Kasumi-1 (cell line): Measurements from ENCODE around the gene ARHGEF7.

Experiments used
- DNase-seq, 2 experiments: peaks; one replicate each; lab custom pipeline; 2025; lab: John Stamatoyannopoulos, UW

The ARHGEF7 gene

DNA sequence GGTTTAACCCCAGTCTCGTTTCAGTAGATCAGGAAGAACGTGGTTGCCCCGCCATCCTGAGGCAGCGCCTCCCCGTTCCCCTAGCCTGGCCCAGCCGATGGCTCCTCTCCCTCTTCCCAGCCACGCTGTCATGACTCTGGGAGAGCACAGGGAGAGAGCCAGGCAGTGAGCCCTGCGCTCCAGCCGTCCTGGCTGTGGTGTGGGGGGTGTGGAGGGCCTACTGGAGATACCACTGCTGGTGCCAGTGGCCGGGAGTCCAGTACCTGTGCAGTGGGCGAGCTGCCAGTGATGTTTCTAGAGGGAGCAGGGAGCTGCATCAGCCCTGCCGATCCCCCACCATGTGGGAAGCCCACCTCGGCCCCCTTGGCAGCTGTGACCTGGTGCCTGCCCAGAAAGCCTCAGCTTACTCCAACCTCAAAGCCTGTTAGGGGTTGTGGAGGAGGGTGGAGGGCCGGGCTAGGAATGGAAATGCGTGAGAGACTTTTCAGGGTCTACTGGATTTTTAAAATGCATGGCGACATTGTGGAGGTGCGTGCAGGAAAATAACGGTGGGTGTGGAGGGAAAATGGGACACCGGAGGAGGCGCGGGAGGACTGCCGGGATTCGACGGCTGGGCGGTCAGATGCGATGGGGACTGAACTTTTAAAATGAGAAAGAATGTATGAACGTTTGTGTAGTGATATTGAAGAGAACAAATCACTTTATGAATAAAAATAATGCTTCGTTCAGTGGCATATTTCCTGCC lies 210.2 kb downstream of the ARHGEF7 start:
- no peak for DNase-seq

DNA sequence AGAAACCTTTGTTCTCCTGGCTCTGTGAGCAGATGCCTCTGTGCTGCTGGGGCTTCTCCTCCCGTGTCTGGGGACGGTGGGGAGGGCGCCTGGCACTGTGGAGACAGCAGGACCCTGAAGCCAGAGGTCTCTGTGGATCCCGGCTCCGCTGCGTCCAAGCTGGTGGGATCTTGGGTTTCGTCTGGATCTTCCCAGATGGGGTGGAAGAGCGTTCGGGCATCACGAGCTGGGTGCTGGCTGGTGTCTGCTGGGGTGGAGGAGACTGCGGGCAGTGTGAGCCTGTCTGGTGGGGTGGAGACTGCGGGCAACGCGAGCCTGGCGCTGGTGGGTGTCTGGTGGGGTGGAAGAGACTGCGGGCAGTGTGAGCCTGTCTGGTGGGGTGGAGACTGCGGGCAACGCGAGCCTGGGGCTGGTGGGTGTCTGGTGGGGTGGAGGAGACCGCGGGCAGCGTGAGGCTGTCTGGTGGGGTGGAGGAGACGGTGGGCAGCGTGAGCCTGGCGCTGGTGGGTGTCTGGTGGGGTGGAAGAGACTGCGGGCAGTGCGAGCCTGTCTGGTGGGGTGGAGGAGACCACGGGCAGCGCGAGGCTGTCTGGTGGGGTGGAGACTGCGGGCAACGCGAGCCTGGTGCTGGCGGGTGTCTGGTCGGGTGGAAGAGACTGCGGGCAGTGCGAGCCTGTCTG lies 211.0 kb downstream of the ARHGEF7 start:
- DNase-seq, result no peak

DNA sequence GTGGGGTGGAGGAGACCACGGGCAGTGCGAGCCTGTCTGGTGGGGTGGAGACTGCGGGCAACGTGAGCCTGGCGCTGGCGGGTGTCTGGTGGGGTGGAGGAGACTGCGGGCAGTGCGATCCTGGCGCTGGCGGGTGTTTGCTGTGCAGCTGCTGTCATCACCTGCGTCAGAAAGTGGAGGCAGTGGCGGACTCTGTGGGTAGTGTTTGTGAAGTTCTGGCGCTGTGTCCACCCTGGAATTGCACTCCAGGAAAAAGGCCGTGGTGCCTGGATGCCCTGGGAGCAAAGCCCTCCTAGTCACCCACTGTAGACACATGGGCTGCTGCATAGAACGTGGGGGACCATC lies 211.5 kb downstream of the ARHGEF7 start:
- no peak for DNase-seq

DNA sequence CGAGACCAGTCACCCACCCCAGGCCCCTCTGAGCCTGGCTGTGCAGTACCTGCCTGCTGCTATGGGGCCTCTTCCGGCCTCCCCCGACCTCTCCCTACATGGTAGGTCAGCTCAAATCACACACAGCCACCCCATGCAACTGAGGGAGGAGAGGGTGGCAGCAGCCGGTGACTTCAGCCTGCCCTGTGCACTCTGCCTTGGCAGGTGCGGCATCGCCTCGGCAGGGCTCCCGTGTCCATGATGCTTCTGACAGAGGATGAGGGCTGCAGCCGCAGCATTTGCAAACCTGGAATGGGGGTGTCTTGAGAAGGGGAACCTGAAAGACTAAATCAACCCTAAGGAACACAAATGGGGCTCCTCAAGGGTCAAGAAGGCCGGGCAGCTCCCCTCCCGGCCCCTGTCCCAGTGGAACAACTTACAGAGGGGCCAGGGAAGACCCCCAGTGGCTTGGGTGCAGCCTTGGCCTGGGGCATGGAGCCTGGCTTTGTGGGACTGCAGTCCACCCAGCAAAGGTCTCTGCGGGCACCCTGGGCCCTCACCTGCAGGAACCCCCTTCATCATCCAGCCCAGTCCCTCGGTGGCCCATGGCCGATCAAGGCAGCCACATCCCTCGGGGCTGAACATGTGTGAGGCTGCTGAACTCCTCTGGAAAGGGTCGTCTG lies 212.0 kb downstream of the ARHGEF7 start:
- DNase-seq, result no peak

GRCh38 chr13:111327730-111328573 lies 212.8 kb downstream of the ARHGEF7 start:
- DNase-seq, result no peak

DNA sequence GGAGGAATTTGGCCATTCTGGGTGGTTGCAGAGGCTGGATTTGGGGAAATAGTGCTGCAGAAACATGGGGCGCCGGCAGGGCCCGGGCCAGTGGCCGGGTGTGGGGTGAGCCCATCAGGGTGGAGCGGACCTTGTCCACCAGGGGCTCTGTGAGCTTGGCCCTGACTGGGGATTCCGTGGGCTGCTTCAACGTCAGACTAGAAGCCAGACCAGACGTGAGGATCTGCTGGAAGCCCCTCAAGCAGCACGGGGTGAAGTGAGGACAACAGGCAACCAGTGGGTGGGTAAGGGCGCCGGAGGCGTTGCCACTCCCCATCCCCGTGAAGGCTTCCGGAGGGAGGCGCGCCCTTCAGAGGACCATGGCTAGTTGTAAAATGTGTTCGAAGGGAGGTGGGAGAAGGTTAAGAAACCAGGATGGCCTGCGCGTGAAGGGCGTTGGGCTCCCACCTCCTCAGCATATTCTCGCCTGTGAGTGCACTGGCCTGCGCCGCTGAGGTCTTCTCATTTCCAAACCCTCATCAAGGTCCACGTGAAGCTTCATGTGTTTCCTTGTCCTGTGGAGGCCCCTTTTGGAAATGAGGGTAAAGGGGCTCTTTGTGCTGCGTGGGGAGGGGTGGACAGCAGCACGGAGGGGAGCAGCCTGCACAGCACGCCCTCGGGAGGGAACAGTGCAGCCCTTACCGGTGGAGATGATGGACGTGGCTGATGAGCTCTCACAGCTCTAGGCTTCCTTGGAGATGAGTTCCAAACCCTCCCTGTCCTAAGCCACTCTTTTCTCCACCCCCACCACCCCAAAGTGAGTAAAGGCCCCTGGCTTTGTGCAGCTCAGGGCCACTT lies 213.7 kb downstream of the ARHGEF7 start:
- no peak for DNase-seq

GRCh38 chr13:111329641-111330040 lies 214.5 kb downstream of the ARHGEF7 start:
- DNase-seq, result no peak

DNA sequence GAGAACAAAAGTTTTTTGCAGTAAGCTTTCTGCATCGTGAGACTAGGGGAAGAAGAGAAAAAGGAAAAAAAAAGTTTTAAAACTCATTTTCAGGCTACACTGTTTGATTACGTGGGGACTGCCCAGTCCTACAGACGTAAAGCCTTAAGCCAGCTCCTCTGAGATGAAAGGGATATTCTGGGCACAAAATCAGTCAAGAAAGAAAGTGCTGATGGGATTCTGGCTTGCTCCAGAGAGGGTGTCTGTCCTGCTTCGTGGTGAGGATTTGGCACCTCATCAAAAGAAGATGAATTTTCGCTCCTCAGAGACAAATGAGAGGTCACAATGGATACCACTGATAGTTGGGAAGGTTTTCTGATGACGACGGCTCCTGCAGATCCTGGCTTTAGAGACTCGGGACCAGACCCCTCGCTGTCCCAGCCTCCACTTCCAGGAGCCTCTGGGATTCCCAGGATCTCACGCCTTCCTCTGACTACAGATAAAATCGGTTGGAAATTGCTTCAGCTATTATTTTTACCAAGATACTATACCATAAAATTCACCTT lies 215.0 kb downstream of the ARHGEF7 start:
- no peak for DNase-seq

GRCh38 chr13:111335298-111335697 lies 220.2 kb downstream of the ARHGEF7 start:
- DNase-seq, result no peak

GRCh38 chr13:111336666-111337065 lies 221.6 kb downstream of the ARHGEF7 start:
- no peak for DNase-seq

- DNase-seq, result no peak
Measured at GRCh38 chr13:111337206-111337605, 222.1 kb downstream of the ARHGEF7 start.

- DNase-seq, result no peak
Measured at GRCh38 chr13:111337741-111338140, 222.6 kb downstream of the ARHGEF7 start.

DNA sequence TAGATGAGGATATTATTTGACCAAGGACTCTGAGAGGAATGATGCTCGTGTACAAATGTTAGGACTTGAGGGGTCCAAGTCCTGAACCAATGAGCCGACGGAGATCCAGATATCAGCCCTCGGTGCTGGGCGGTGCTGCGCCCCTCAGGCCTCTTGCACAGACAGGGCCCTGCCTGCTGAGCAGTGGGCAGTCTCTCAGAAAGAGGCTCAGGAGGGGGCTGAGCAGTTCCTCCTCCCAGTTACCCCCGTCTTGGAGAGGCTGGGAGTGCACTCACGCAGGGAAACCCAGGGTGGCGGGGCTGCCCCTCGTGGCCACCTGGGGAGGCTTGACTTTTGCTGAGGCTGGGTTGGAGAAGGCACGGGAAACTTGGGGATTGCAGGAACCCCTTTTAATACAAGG lies 223.7 kb downstream of the ARHGEF7 start:
- no peak for DNase-seq

DNA sequence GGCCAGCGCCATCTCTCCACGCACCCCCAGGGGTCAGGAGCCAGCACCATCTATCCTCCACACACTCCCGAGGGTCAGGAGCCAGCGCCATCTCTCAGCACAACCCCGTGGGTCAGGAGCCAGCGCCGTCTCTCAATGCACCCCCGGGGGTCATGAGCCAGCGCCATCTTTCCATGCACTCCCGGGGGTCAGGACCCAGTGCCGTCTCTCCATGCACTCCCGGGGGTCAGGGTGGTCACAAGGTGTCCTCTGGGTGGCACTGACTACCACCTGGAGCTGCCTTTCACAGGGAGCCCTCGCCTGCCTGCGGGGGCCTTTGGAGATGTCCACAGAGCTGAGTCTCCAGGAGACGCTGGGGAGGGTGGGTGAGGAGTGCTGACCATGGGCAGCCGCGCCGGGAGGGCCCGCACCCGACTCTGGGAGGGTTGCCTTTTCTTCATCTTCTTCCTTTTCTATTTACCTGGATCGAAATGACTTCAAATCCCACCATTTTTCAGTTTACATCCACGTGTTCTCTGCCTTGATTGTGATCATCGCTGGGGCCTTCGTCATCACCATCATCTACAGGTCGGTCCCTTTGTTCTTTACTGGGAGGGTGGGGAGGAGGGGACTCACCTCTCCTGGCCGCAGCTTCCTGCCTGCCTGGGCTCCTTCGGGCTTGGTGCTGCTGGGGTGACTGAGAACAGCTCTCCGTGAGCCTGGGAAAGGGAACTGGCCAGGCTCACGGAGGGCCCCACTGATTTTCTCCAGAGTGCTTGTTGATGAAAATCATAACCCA lies 224.4 kb downstream of the ARHGEF7 start:
- DNase-seq, result no peak

- DNase-seq, result no peak
Measured at GRCh38 chr13:111341886-111342285, 226.8 kb downstream of the ARHGEF7 start.

- no peak for DNase-seq
Measured at GRCh38 chr13:111342721-111343120, 227.6 kb downstream of the ARHGEF7 start.

GRCh38 chr13:111343186-111343805 lies 228.2 kb downstream of the ARHGEF7 start:
- no peak for DNase-seq

- DNase-seq, result no peak
Measured at GRCh38 chr13:111344471-111345191, 229.5 kb downstream of the ARHGEF7 start.

DNA sequence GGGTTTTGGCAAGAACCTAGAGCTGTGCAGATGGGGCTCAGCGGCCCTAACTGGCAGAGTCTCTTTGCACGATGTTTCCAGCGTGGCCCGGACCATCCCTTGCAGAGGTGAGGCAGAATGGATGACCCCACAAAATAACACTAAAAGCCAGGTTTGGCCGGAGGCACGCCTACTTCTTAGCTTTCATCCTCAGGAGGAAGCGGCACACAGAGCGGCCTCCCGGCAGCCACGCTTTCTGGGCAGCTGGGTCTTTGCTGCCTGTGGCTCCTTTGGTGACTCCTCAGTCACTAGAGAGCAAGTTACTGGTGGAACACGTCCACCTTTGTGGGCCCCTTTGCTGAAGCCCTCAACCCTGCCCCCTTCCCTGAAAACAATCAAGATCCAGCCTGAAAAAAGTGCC lies 230.6 kb downstream of the ARHGEF7 start:
- DNase-seq, result no peak
